RWPE1 (cell line): Measurements from ENCODE around the gene ASAP3.

ENCODE experiments used
- CTCF ChIA-PET: fragments of 350-600 bp; sonication (Branson Sonifier 250); formaldehyde crosslinking; extraction: SDS; loops from one replicate; lab custom pipeline; 2021; lab: Yijun Ruan, JAX
- POLR2A ChIA-PET: fragments of 400-600 bp; formaldehyde crosslinking; extraction: SDS; loops from one replicate; lab custom pipeline; 2020; ENCODE audit warnings: antibody characterized with exemption; ENCODE audit not compliant: low non-redundant PET; lab: Yijun Ruan, JAX
- DNase-seq: peaks from one replicate; pipeline ENCODE4 v3.0.0; 2012; ENCODE audit warnings: low spot score
- H3K27ac ChIP-seq: fragments of 450-650 bp; 2 replicates; pipeline ENCODE4 v1.5.1; 2017
- CTCF ChIP-seq: fragments of 450-650 bp; conservative IDR thresholded peaks from 2 replicates; pipeline ENCODE4 v1.5.1; 2017; ENCODE audit warnings: low read depth, mild to moderate bottlenecking

Gene ASAP3

GRCh38 chr1:23529146-23530086 is 45.4 kb upstream of the ASAP3 start:
- DNase-seq: no peak
- ChIA-PET POLR2A (interaction anchor here (0.6 kb wide), 1 partner anchor 214 kb away, joined by 4 read pairs; no protein-coding TSS in a partner anchor), CTCF (interaction anchor here (0.6 to 2.3 kb wide), 7 partner anchors 10 to 105 kb away, joined by 3 to 16 read pairs (median 5); no protein-coding TSS in a partner anchor)
- peak overlapping the region; percentile 89 for H3K27ac ChIP-seq
- TF ChIP-seq CTCF: no peak

GRCh38 chr1:23528250-23528978 is 44.4 kb upstream of the ASAP3 start:
- no peak for TF ChIP-seq CTCF
- peak; percentile 92 for DNase-seq
- peak overlapping the region; percentile 89 for H3K27ac ChIP-seq
- ChIA-PET POLR2A (no interaction called here), CTCF (interaction anchor here (0.6 to 1.9 kb wide), 5 partner anchors 11 to 125 kb away, joined by 3 to 16 read pairs (median 3); partner anchors contain the start of genes ASAP3 and TCEA3)

- DNase-seq: no peak
- CTCF ChIA-PET: interaction anchor here (0.6 to 1.9 kb wide), 6 partner anchors 12 to 125 kb away, joined by 3 to 16 read pairs (median 4); partner anchors contain the start of genes ASAP3 and TCEA3
Measured at GRCh38 chr1:23527900-23528249, 43.9 kb upstream of the ASAP3 start.

GRCh38 chr1:23527366-23527765 is 43.4 kb upstream of the ASAP3 start:
- TF ChIP-seq CTCF: no peak
- CTCF ChIA-PET: interaction anchor here (0.6 to 1.9 kb wide), 4 partner anchors 12 to 103 kb away, joined by 3 to 16 read pairs (median 6); partner anchors contain the start of gene TCEA3
- no peak for DNase-seq
- POLR2A ChIA-PET: no interaction called here
- H3K27ac ChIP-seq: peak overlapping the region; percentile 89

More at GRCh38 chr1:23527900-23528249, 43.9 kb upstream of the ASAP3 start:
- peak overlapping the region; percentile 89 for H3K27ac ChIP-seq
- POLR2A ChIA-PET: no interaction called here
- TF ChIP-seq CTCF: no peak

GRCh38 chr1:23526329-23527041 is 42.5 kb upstream of the ASAP3 start:
- CTCF ChIA-PET: interaction anchor here (0.6 kb wide), 1 partner anchor 401 kb away, joined by 4 read pairs; no protein-coding TSS in a partner anchor
- H3K27ac ChIP-seq: no peak overlapping the region

More at GRCh38 chr1:23526329-23527041, 42.5 kb upstream of the ASAP3 start:
- no peak for DNase-seq
- POLR2A ChIA-PET: interaction anchor here (0.6 kb wide), 1 partner anchor 1222 kb away, joined by 7 read pairs; no protein-coding TSS in a partner anchor
- no peak for TF ChIP-seq CTCF
